NCI-H748 treated with DMSO at 0.1 percent for 48 hours (cell line): Measurements from ENCODE around the gene RNF40.
"Not testable (repeated sequence)": the region's sequence is repeated elsewhere in the genome, so short reads cannot be mapped to it uniquely, and the experiment has no call there.

ENCODE experiments used
- DNase-seq: peaks from one replicate; lab custom pipeline; 2025; lab: John Stamatoyannopoulos, UW

RNF40 gene

DNA sequence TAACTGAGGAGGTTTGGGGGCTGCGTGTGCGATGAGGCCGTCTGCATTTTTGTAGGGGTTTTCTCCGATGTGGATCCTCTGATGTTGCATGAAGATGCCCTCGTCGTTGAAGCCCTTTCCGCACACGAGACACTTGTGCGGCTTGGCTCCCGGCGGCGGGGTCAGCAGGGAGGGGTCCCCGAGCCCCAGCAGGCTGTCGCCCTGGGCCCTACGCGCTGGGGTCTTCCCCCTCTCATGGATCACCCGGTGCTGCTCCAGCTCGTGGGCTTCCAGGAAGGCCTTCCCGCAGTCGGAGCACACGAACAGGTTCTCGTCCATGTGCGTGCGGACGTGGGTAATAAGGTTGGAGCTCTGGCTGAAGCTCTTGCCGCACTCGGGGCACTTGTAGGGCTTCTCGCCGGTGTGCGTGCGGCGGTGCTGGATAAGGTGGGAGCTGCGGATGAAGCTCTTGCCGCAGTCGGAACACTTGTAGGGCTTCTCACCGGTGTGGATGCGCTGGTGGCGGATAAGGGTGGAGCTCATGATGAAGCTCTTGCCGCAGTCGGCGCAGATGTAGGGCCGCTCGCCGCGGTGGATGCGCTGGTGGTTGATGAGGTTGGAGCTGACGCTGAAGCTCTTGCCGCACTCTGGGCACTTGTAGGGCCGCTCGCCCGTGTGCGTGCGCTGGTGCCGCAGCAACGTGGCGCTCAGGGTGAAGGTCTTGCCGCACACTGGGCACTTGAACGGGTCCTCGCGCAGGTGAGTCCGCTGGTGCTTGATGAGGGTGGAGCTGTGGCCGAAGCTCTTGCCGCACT, 20.6 kb downstream of the RNF40 start:
- DNase-seq, result no peak

GRCh38 chr16:30783280-30784109, 21.4 kb downstream of the RNF40 start:
- no peak for DNase-seq

- DNase-seq, result no peak
Measured at GRCh38 chr16:30784215-30784614, 22.1 kb downstream of the RNF40 start.

GRCh38 chr16:30785126-30786106, 23.3 kb downstream of the RNF40 start:
- DNase-seq, result no peak

GRCh38 chr16:30786115-30786935, 24.2 kb downstream of the RNF40 start:
- no peak for DNase-seq

DNA sequence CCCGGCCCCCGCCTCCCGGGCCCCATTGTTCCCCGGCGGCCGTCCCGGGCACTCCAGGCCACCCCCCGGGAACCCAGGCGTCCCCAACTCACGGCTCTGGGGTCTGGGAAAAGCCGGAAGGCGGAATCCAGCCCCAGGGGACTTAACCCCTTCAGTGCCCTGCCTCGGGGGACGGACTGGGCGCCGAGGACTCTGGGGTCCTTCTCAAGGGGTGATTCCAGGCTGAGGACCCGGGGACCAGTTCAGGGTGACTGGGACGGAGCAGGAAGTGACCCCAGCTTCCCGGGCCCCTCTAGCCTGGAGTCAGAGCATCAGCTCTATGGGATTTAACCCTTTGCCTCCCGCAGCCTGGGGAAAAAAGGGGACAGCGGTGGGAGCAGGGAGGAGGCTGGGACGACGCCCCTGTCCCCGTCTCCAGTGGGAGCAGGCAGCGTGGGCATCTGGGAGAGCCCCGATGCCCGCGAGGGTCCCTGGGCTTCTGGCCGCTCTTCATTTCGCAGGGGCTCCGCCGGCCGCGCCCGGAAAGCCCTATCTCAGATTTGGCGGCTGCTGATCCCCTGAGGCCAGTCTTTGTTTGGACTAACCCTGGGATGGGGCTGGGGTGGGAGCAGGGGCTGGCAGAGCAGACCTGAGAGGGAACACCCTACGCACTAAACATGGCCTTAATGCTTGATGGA, 25.0 kb downstream of the RNF40 start, which contains the start of gene ZNF629:
Gene ZNF629, minus strand, starts transcription at position 270 of the 677 bp plus-strand sequence. CDS start 2,723 bp downstream, outside the sequence.
- no peak for DNase-seq

GRCh38 chr16:30787613-30788378, 25.7 kb downstream of the RNF40 start:
- DNase-seq, result no peak

- no peak for DNase-seq
Measured at GRCh38 chr16:30793508-30794069, 31.5 kb downstream of the RNF40 start.

DNA sequence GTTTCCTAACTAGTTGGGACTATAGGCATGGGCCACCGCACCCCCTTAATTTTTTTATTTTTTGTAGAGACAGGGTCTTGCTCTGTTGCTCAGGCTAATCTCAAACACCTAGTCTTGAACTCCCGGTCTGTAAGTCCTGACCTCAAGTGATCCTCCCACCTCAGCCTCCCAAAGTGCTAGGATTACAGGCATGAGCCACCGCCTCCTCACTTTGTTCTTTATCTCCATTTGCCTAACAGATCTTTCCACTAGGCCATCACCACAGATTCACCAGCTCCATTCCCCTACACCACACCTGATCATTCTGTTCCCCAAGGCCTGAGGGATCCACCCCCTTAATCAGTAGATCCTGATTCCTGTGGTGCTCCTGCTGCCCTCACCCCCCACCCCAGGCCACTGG, 32.5 kb downstream of the RNF40 start:
- DNase-seq, result no peak

GRCh38 chr16:30797670-30798309, 35.7 kb downstream of the RNF40 start:
- no peak for DNase-seq

GRCh38 chr16:30802936-30803335, 40.8 kb downstream of the RNF40 start:
- no peak for DNase-seq

GRCh38 chr16:30805056-30805369, 42.9 kb downstream of the RNF40 start:
- no peak for DNase-seq

- DNase-seq, result peak; percentile 40
Measured at GRCh38 chr16:30805370-30806169, 43.4 kb downstream of the RNF40 start.

DNA sequence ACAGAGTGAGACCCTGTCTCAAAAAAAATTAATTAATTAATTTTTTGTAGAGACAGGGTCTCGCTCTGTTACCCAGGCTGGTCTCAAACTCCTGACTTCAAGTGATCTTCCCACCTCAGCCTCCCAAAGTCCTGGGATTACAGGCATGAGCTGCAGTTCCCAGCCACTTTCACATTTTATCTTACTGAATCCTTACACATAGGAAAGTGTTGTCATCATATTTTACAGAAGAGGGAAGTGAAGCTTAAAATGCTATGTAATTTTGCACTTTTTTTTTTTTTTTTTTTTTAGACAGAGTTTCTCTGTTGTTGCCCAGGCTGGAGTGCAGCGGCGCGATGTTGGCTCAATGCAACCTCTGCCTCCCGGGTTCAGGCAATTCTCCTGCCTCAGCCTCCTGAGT, 46.0 kb downstream of the RNF40 start:
- no peak for DNase-seq

DNA sequence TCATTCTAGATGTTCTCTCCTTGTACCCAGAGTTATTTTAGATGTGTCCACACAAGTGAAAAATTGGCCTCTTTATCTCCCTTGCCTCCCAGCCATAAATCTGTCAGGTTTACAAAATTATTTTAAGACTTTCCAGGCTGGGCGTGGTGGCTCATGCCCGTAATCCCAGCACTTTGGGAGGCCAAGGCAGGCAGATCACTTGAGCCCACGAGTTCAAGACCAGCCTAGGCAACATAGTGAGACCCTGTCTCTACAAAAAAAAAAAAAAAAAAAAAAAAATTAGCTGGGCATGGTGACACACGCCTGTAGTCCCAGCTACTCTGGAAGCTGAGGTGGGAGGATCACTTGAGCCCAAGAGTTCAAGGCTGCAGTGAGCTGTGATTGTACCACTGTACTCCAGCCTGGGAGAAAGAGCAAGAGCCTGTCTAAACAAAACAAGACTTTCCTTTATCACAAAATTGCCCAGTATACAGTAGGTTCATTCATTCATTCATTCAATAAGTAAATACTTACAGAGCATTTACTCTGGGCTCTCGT, 46.8 kb downstream of the RNF40 start:
- DNase-seq, result not testable (repeated sequence)

- DNase-seq, result not testable (repeated sequence)
Measured at GRCh38 chr16:30809675-30810074, 47.6 kb downstream of the RNF40 start.

- no peak for DNase-seq
Measured at GRCh38 chr16:30813821-30814189, 51.7 kb downstream of the RNF40 start.

DNA sequence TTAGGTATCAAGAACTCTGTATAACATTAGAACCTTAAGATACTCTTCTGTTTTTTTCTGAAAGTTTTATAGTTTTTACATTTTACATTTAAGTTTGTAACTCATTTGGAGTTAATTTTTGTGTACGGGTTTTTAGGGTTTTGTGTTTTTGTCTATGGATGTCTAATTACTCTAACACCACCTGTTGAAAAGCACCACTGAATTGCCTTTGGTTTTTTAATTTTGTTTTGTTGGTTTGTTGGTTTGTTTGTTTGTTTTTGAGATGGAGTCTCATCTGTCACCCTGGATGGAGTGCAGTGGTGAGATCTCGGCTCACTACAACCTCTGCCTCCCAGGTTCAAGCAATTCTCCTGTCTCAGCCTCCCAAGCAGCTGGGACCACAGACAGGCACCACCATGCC, 54.6 kb downstream of the RNF40 start:
- no peak for DNase-seq
